ENCODE data around the gene LBH.
A peak's percentile ranks its signal among the peaks of the same experiment; 100 is the strongest.

LBH gene

GRCh38 chr2:30300456-30301221, 69.3 kb downstream of the LBH start:
- Histone ChIP-seq H3K9me3 (ENCODE audit: insufficient read depth, low read depth, low read length) (no peaks in the 10 kb centered on the region), H3K27ac (ENCODE audit: low read depth, low read length) (peak overlapping the region; percentile 52; the same call in 1 of the 2 replicates), H3K9ac (ENCODE audit: low read depth, low read length) (no peak overlapping the region), H3K36me3 (ENCODE audit: insufficient read depth, low read length) (no peaks in the 10 kb centered on the region), H3K4me3 (ENCODE audit: low read length) (no peak overlapping the region), H3K27me3 (ENCODE audit: insufficient read depth, low read length) (peaks cover 13% of the 10 kb centered on the region), H3K4me1 (ENCODE audit: insufficient read depth, low read length) (peaks cover 32% of the 10 kb centered on the region)
- WGBS: 74% methylated on average over 6 of the region's 6 CpGs

- whole genome bisulfite sequencing: 28% methylated on average over 7 of the region's 7 CpGs
- Histone ChIP-seq H3K27ac (ENCODE audit: low read depth, low read length) (peak overlapping the region; percentile 63; the same call in 1 of the 2 replicates), H3K9ac (ENCODE audit: low read depth, low read length) (no peak overlapping the region), H3K27me3 (ENCODE audit: insufficient read depth, low read length) (peaks cover 13% of the 10 kb centered on the region), H3K9me3 (ENCODE audit: insufficient read depth, low read depth, low read length) (no peaks in the 10 kb centered on the region), H3K4me1 (ENCODE audit: insufficient read depth, low read length) (peaks cover 32% of the 10 kb centered on the region), H3K36me3 (ENCODE audit: insufficient read depth, low read length) (no peaks in the 10 kb centered on the region), H3K4me3 (ENCODE audit: low read length) (no peak overlapping the region)
Measured at GRCh38 chr2:30301551-30301950, 70.2 kb downstream of the LBH start.

- 85% methylated on average over 5 of the region's 5 CpGs for WGBS
- H3K27ac ChIP-seq (ENCODE audit: low read depth, low read length): no peak overlapping the region
- H3K4me1 ChIP-seq (ENCODE audit: insufficient read depth, low read length): peaks cover 32% of the 10 kb centered on the region
- H3K9me3 ChIP-seq (ENCODE audit: insufficient read depth, low read depth, low read length): no peaks in the 10 kb centered on the region
- no peak overlapping the region; the same call in 1 of the 2 replicates for H3K9ac ChIP-seq (ENCODE audit: low read depth, low read length)
- peaks cover 13% of the 10 kb centered on the region for H3K27me3 ChIP-seq (ENCODE audit: insufficient read depth, low read length)
- H3K36me3 ChIP-seq (ENCODE audit: insufficient read depth, low read length): no peaks in the 10 kb centered on the region
- H3K4me3 ChIP-seq (ENCODE audit: low read length): no peak overlapping the region
Measured at GRCh38 chr2:30302566-30302965, 71.2 kb downstream of the LBH start.

- Histone ChIP-seq H3K27me3 (ENCODE audit: insufficient read depth, low read length) (peaks cover 13% of the 10 kb centered on the region), H3K9ac (ENCODE audit: low read depth, low read length) (no peak overlapping the region), H3K36me3 (ENCODE audit: insufficient read depth, low read length) (no peaks in the 10 kb centered on the region), H3K27ac (ENCODE audit: low read depth, low read length) (no peak overlapping the region), H3K4me1 (ENCODE audit: insufficient read depth, low read length) (peaks cover 32% of the 10 kb centered on the region), H3K4me3 (ENCODE audit: low read length) (no peak overlapping the region), H3K9me3 (ENCODE audit: insufficient read depth, low read depth, low read length) (no peaks in the 10 kb centered on the region)
- 93% methylated on average over 11 of the region's 11 CpGs for WGBS
Measured at GRCh38 chr2:30303095-30303494, 71.8 kb downstream of the LBH start.

GRCh38 chr2:30305235-30305634, 73.9 kb downstream of the LBH start:
- Histone ChIP-seq H3K9ac (ENCODE audit: low read depth, low read length) (no peak overlapping the region), H3K27ac (ENCODE audit: low read depth, low read length) (no peak overlapping the region)

GRCh38 chr2:30306522-30306921, 75.2 kb downstream of the LBH start:
- peaks cover 12% of the 10 kb centered on the region for H3K4me1 ChIP-seq (ENCODE audit: insufficient read depth, low read length)
- H3K4me3 ChIP-seq (ENCODE audit: low read length): no peak overlapping the region
- H3K9ac ChIP-seq (ENCODE audit: low read depth, low read length): no peak overlapping the region
- no peak overlapping the region for H3K27ac ChIP-seq (ENCODE audit: low read depth, low read length)
- H3K36me3 ChIP-seq (ENCODE audit: insufficient read depth, low read length): no peaks in the 10 kb centered on the region
- H3K9me3 ChIP-seq (ENCODE audit: insufficient read depth, low read depth, low read length): no peaks in the 10 kb centered on the region
- 100% methylated on average over 4 of the region's 4 CpGs for WGBS
- peaks cover 13% of the 10 kb centered on the region for H3K27me3 ChIP-seq (ENCODE audit: insufficient read depth, low read length)

More at GRCh38 chr2:30305235-30305634, 73.9 kb downstream of the LBH start:
- H3K4me1 ChIP-seq (ENCODE audit: insufficient read depth, low read length): peaks cover 25% of the 10 kb centered on the region
- no peak overlapping the region for H3K4me3 ChIP-seq (ENCODE audit: low read length)
- no peaks in the 10 kb centered on the region for H3K9me3 ChIP-seq (ENCODE audit: insufficient read depth, low read depth, low read length)
- H3K36me3 ChIP-seq (ENCODE audit: insufficient read depth, low read length): no peaks in the 10 kb centered on the region
- H3K27me3 ChIP-seq (ENCODE audit: insufficient read depth, low read length): peaks cover 13% of the 10 kb centered on the region

GRCh38 chr2:30308280-30308679, 76.9 kb downstream of the LBH start:
- H3K4me3 ChIP-seq (ENCODE audit: low read length): no peak overlapping the region
- H3K36me3 ChIP-seq (ENCODE audit: insufficient read depth, low read length): no peaks in the 10 kb centered on the region
- no peak overlapping the region for H3K9ac ChIP-seq (ENCODE audit: low read depth, low read length)
- H3K27me3 ChIP-seq (ENCODE audit: insufficient read depth, low read length): peaks cover 2% of the 10 kb centered on the region
- no peaks in the 10 kb centered on the region for H3K4me1 ChIP-seq (ENCODE audit: insufficient read depth, low read length)
- 90% methylated on average over 2 of the region's 2 CpGs for WGBS
- no peak overlapping the region for H3K27ac ChIP-seq (ENCODE audit: low read depth, low read length)
- H3K9me3 ChIP-seq (ENCODE audit: insufficient read depth, low read depth, low read length): no peaks in the 10 kb centered on the region

Data from HUES64 (cell line).